GM18867 (cell line): ENCODE results near the gene PLAGL1.
"Not testable (repeated sequence)": the region's sequence is repeated elsewhere in the genome, so short reads cannot be mapped to it uniquely, and the experiment has no call there.

Source experiments
- ATAC-seq: cut with Tn5 transposase; IDR thresholded peaks from one replicate; pipeline ENCODE4 v1.9.1; 2021; ENCODE audit warnings: mild to moderate bottlenecking, moderate library complexity; ENCODE audit not compliant: unreplicated experiment

The PLAGL1 gene

GRCh38 chr6:144009628-144010027, 1.6 kb upstream of the PLAGL1 start:
- ATAC-seq = not testable (repeated sequence)

DNA sequence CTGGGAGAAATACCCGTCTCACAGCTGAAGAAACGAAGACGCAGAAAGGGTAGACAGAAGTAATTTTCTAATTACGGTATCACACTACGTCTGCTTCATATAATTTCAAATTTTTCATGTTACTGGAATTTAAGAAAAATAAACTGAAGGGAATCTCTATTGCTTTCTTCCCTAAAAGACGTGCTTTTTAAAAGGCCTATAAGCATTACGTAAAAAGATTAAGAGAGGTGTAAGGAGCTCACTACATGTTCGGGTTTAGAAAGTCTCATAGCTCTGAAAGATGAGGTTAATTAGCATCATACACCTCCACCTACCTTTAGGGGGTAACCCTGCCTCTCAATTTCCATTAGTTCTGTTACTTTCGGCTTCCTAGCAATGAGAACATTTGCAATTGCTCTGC, 787 bp upstream of the PLAGL1 start:
- ATAC-seq = no peak

DNA sequence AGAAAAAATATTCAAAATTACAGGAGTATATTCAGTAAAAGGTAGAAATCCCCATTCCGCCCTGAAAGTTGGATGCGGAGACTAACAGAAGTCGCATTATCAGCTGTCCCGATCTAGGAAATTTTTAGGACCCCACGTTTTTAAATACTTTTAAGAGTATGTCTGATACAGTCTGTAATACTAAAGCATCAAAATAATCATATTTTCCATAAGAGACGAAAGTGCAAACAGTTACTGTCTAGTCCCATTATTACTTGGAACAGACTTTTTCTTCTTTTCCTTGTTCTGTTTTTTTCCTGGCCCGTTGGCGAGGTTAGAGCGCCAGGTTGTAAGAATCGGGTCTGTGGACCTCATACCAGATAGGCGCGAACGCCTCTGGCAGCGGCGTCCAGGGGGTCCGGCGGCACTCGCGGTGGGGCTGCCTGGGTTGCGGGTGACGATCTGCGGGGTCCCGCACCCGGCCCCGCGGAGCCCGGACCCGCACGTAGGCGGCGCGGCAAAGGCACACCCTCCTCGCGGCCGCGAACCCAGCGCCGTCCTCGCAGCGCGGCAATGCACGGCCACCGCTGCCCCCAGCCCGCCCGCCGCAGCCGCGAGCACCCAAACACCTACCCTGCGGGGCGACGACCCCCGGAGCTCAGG, 460 bp downstream of the PLAGL1 start:
- ATAC-seq = peak; percentile 26

- no peak for ATAC-seq
These were observed 1.2 kb downstream of the PLAGL1 start for GRCh38 chr6:144006736-144007477.

DNA sequence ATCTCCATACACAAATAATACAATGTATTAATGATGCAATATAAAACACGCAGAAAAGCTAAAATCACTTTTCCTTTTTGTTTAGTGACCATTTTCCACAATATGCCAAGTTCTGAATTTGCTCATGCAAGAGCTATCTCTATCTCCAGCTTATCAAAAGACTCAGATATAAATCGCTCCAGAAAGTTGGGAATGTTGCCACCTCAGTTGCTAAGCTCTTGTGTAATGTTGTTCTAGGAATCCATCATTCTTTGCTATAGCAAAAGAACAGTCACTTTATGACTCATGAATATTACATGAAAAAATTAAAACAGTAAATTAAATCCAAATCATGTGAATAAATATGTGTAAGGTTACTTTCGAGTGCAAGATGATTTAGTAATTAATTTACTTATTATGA, 8.7 kb downstream of the PLAGL1 start:
- no peak for ATAC-seq

DNA sequence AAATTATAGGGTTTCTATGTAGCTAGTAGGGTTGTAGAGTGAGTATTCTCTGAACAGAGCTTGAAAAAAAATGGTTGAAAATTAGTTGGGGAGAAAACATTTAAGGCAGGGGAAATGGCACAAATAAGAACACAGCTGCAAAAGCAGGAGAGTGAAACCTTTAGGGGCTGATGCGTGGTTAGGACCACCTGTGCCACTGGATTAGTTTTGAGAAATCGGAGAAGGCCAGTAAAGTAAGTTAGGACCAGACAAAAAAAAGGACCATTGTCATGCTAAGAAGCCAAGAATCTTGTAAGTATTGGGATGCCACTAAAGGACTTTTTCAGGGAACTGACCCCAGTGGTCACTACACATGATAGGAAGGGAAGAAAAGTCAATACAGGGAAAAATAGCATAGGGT, 9.4 kb downstream of the PLAGL1 start:
- no peak for ATAC-seq

- ATAC-seq = no peak
These were observed 14.0 kb downstream of the PLAGL1 start for GRCh38 chr6:143993965-143994646.

DNA sequence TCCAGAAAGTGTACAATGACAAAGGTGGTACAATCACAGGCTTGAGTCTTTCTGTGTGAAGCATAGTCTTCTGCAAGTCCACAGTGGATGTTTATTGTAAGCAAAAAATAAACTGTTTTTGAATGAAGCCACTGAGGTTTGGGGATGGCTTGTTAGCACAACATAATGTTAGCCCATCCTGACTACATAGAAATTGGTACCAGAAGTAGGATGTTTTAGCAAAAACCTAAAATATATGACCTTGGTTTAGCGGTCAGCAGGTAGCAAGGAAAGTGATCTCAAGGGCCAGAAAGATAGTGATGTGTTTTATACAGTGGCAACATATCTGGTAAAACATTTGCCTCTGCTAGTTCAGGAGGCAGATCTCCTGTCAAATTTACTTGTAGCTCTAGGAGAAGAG, 15.8 kb downstream of the PLAGL1 start:
- ATAC-seq = no peak

DNA sequence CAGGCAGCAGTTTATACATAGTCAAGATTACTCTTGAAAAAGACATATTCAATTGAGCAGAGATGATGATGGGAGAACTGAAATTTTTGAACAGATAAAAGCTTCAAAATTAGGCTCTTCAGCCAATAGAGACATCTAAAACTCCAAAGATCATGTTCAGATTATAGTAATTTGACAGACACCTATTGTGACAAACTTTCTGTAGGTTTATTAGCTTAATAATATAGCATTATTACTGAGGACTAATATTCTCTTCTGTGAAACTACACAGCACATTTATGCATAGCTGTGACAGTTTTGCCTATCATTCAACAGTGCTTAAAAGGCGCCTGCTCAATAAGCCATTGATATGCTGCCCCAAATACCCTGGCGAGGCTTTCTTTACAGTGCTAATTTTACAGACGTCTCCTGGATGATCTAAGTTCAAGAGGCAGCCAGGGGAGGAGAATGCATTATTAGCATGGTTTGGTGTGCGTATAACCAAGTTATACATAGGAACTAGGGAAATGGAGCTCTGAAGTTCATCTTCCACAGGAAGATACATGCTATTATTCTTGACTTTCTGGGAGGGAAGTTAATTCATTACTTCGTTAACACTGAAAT, 21.5 kb downstream of the PLAGL1 start:
- ATAC-seq = no peak

GRCh38 chr6:143984666-143985065, 23.4 kb downstream of the PLAGL1 start:
- ATAC-seq = no peak

- ATAC-seq = no peak
These were observed 25.1 kb downstream of the PLAGL1 start for GRCh38 chr6:143982968-143983367.

GRCh38 chr6:143980921-143981320, 27.1 kb downstream of the PLAGL1 start:
- no peak for ATAC-seq

DNA sequence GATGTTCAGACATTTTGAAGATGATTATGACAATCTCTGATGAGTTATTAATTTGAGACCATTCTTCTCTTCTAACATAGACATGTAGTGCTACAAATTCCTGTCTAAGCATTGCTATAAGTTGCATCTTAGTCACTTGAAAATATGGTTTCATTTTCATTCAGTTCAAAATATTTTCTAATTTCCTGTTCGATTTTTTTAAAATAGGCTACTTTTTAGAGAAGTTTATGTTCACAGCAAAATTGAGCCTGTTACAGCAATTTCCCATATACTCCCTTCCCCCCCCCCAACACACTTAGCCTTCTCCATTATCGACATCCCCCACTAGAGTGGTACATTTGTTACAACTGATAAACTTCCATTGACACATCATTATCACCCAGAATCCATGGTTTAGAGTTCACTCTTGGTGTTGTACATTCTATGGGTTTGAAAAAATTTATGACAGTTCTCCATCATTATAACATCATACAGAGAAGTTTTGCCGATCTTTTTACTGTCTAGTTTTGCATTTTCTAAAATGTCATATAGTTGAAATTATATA, 31.2 kb downstream of the PLAGL1 start:
- ATAC-seq = no peak

DNA sequence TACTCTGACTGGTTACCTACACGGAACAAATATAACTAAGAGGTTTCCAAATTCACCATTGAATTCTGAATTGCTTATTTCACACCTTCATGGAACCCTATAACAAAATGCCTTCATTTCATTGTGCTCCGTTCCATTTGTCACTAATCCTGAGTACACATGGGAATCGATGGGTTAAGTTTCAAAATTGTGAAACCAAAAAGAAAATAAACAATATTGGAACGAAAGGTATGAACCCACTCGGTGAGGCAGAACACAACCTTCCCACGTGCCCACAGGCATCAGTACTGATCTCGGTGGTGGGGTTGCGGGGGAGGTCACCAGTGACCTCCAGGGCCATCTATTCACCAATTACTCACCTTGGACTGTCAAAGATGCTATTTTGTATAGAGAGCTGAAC, 34.0 kb downstream of the PLAGL1 start:
- no peak for ATAC-seq

DNA sequence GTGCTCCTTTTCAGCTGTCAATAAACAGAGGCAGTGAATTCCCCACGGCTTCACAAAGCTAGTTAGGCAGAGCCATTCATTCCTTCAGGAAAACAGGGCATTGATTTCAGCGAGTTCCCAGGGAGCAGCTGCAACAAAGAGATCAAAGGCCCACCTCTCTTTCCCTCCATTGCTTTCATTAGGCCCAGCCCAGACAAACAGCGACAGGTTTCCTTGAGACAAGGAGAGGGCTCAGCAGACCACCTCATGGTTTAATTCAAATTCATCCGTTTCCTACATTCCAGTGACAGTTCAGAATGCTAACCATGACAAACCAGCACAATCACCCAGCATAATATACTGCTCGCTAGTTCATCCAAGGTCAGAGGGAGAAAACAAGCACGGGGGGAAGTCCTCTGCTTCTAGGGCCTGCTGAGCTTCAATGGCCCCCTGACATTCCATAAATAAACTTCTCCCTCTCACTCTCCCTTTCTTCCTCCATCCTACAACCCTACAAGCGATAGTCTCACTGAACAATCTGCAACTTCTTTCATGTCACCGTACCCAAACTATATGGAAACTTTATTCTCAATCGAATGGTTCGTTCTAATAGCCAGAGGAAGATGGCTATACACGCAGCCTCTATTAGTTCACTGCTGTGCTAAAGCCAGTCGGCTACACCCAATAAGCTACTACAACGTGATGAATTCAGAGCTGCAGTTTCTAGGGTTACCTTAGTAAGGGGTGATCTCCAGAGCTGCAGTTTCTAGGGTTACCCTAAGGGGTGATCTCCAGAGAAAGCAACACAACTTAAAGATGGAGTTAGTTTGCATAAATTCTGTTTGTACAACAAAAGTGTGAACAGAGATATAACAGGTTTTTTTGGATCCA, 34.7 kb downstream of the PLAGL1 start:
- no peak for ATAC-seq

- no peak for ATAC-seq
These were observed 36.4 kb downstream of the PLAGL1 start for GRCh38 chr6:143971482-143972205.

DNA sequence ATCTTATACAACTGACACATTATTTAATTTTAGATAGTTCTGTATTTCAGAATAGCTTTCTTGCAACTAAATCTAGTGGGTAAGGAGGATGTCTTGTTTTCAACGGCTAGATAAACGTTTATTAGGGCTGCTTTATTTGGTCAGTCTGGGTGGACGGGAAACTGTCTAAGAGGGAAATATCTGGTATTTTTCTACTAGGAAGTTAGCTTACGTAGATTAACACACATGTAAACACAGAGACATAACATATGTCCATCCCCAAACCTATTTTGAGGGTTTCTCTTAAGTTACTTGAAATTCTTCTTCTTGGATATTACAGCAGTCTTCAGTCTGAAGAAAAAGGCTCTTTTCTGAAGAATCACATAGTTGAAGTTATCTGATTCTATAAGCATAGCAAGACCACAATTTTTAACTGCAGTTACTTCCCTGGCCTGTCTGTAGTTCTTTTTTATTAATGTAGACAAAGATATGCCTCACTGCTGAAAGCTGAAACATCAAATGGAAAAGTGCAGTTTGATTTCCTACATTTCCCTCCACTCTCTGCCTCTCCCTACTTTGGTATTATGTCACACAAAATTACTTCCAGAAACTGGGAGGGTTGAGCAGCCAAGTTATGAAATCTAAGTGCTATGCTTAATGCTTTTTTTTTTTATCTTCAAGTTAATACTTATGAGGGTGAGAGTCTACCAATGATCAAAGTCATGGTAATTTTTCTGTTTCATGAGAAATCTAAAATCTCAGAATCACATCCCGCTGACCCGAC, 37.4 kb downstream of the PLAGL1 start:
- ATAC-seq = no peak

DNA sequence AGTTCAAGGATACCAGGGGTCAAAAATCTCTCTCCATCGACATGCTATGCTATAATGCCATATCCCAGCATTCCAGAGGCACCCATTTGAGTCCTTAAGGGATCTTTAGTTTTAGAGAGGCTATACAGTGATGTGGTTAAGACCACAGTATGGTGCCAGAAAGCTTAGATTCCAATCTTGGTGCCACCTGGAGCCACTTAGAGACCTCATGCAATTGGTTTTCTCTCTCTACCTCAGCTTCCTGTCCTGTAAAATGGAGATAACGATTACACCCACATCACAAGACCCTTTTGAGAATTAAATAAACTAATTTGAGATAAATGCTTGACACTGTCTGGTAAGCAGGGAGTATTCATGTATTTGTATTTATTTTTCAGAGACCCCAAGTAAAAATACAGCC, 39.0 kb downstream of the PLAGL1 start:
- ATAC-seq = no peak

DNA sequence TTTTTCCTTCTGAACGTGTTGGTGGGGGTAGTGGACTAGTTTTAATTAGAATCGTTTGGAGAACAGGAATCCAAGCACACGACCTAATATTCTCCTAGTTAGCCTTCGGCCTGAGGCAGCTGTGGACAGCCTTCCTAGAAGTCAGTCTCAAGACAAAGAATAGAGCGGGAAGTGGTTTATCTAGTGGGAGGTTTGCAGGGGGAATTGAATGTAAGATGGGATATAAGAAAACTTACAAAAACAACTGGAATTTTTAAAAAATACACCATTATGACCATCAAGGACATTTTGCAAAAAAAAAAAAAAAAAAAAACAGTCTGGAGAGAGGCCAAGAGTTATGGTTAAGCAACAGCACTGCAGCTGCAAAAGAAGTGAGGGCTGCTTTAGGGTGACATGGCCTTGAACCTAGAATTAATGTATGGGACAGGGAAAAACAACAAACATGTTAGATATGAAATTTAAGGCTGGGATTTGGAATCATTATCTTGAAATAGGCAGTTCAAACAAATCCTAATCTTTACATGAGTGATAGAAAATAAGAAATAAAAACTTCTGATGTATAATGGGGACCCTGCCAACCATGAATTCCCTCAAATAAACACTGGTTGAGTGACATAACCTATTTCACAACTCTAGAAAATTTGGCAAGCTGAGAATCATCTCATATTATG, 40.2 kb downstream of the PLAGL1 start:
- ATAC-seq = no peak
